GM12878 (cell line): ENCODE measurements around the gene RAB36. TPM values are rescaled to one million over a fixed set of nuclear protein-coding genes. Genes with fewer than 3 reads are reported as not detected.

Experiments used
- BMI1 ChIP-seq: fragments of 450-650 bp; IDR thresholded peaks from 2 replicates; pipeline ENCODE4 v1.6.1; 2016; ENCODE audit warnings: mild to moderate bottlenecking, moderate library complexity, borderline replicate concordance
- CBFB ChIP-seq: IDR thresholded peaks from 2 replicates; pipeline ENCODE4 v1.6.1; 2016; ENCODE audit warnings: antibody characterized with exemption, low read depth
- CTCF ChIP-seq, 3 experiments: IDR thresholded peaks in 2 of 3; conservative IDR thresholded peaks in 1 of 3; 2 replicates each; pipeline ENCODE4 v1.5.1; 2011; ENCODE audit warnings: low read depth in 3 of 3, low read length in 3 of 3, mild to moderate bottlenecking in 3 of 3, control low read depth in 2 of 3, moderate library complexity in 2 of 3, inconsistent platforms in 1 of 3, mixed read lengths in 1 of 3; ENCODE audit not compliant: control insufficient read depth in 2 of 3, insufficient read depth in 1 of 3; ENCODE audit errors: extremely low read depth in 1 of 3
- CUX1 ChIP-seq: IDR thresholded peaks from 2 replicates; pipeline ENCODE4 v1.6.1; 2012; ENCODE audit warnings: improper control_type of control experiment, low read depth, low read length; ENCODE audit not compliant: insufficient replicate concordance
- E4F1 ChIP-seq: fragments of 450-650 bp; IDR thresholded peaks from 2 replicates; pipeline ENCODE4 v1.6.1; 2018; ENCODE audit warnings: borderline replicate concordance, mild to moderate bottlenecking; ENCODE audit not compliant: partially characterized antibody
- EED ChIP-seq: sonication (generic); IDR thresholded peaks from 2 replicates; pipeline ENCODE4 v1.6.1; 2016; ENCODE audit warnings: antibody characterized with exemption, low read depth
- FOXK2 ChIP-seq: fragments of 450-650 bp; IDR thresholded peaks from 2 replicates; pipeline ENCODE4 v1.6.1; 2017; ENCODE audit warnings: mild to moderate bottlenecking, moderate library complexity
- FOXM1 ChIP-seq: IDR thresholded peaks from 2 replicates; pipeline ENCODE4 v1.6.1; 2012; ENCODE audit warnings: low read depth, mild to moderate bottlenecking, inconsistent platforms, low read length, moderate library complexity
- IKZF2 ChIP-seq, 2 experiments: fragments of 450-650 bp; IDR thresholded peaks; 2 replicates each; pipeline ENCODE4 v1.6.1; 2017; ENCODE audit warnings: mild to moderate bottlenecking in 2 of 2, moderate library complexity in 2 of 2
- MAX ChIP-seq: IDR thresholded peaks from 2 replicates; pipeline ENCODE4 v1.6.1; 2012; ENCODE audit warnings: low read depth, low read length, improper control_type of control experiment
- MTA3 ChIP-seq: IDR thresholded peaks from 2 replicates; pipeline ENCODE4 v1.6.1; 2012; ENCODE audit warnings: low read length, inconsistent platforms, borderline replicate concordance
- NFYA ChIP-seq: IDR thresholded peaks from 2 replicates; pipeline ENCODE4 v1.6.1; 2011; ENCODE audit warnings: low read depth, mild to moderate bottlenecking, low read length, improper control_type of control experiment, borderline replicate concordance
- NFYB ChIP-seq: IDR thresholded peaks from 2 replicates; pipeline ENCODE4 v1.6.1; 2011; ENCODE audit warnings: low read depth, mild to moderate bottlenecking, low read length, improper control_type of control experiment, moderate library complexity; ENCODE audit not compliant: insufficient read depth
- SREBF1 ChIP-seq: IDR thresholded peaks from 2 replicates; pipeline ENCODE4 v1.6.1; 2012; ENCODE audit warnings: mild to moderate bottlenecking, low read length
- SREBF2 ChIP-seq: IDR thresholded peaks from 2 replicates; pipeline ENCODE4 v1.6.1; 2012; ENCODE audit warnings: mild to moderate bottlenecking, low read length
- STAT1 ChIP-seq: fragments of 450-650 bp; conservative IDR thresholded peaks from 2 replicates; pipeline ENCODE4 v1.6.1; 2014; ENCODE audit warnings: antibody characterized with exemption, mild to moderate bottlenecking
- SUPT20H ChIP-seq: IDR thresholded peaks from 2 replicates; pipeline ENCODE4 v1.6.1; 2011; ENCODE audit warnings: low read depth, mild to moderate bottlenecking, low read length, moderate library complexity, borderline replicate concordance; ENCODE audit not compliant: control insufficient read depth
- TCF3 ChIP-seq: IDR thresholded peaks from 2 replicates; pipeline ENCODE4 v1.6.1; 2012; ENCODE audit warnings: low read depth, mild to moderate bottlenecking, low read length, borderline replicate concordance; ENCODE audit not compliant: insufficient read depth
- YY1 ChIP-seq: IDR thresholded peaks from 2 replicates; pipeline ENCODE4 v1.6.1; 2011; ENCODE audit warnings: low read depth, mild to moderate bottlenecking, low read length
- polyA plus RNA-seq, 11 experiments: library from polyadenylated mRNA; depleted of rRNA in 4 of 11; unstranded in 6 of 11; stranded (reverse) in 5 of 11; fragments of >200 nt; fragmentation: Nextera tagmentation in 4 of 11; fragmentation: Illumina TruSeq in 1 of 11; extraction: Ambion mirVana in 4 of 11; extraction: Trizol in 1 of 11; gene quantifications; 1 replicate in 1 of 11; 2 replicates in 10 of 11; pipeline versions ENCODE4 v1.2.1 to v1.2.3, GENCODE V29; 2011 to 2016; ENCODE audit warnings: inconsistent platforms in 2 of 11, missing spikeins in 2 of 11, low read depth in 1 of 11
- total RNA-seq, 4 experiments: library from RNA; depleted of rRNA in 3 of 4; stranded (reverse); fragments of >200 nt in 3 of 4; fragmentation: Illumina TruSeq in 1 of 4; extraction: Trizol in 1 of 4; gene quantifications; 2 replicates each; pipeline versions ENCODE4 v1.2.1 to v1.2.3, GENCODE V29; 2013 to 2021

RAB36 gene
- total and polyA plus RNA-seq, 10 of the 15 experiments (the other 5 are each of a cell fraction or from before 2014, with no cell fraction given) = 0.31 to 2.7 (median 1.1) TPM

GRCh38 chr22:23128269-23129108 is 16.8 kb upstream of the RAB36 start (continued):
- TF ChIP-seq EED (no peak), CUX1 (no peak), SREBF1 (no peak), MAX (no peak), MTA3 (no peak), BMI1 (no peak), NFYB (no peak), NFYA (no peak), YY1 (peak; percentile 73; the same call in 1 of the 2 replicates), SUPT20H (no peak), SREBF2 (no peak), STAT1 (0 out of 2 replicates have a peak, but pooled peaks have one; percentile 43), CBFB (no peak), FOXK2 (no peak), CTCF (IDR thresholded peaks at IDR 0.05 in 2 of 3, conservative IDR thresholded peaks at IDR 0.05 in 1 of 3; ENCODE audit: control insufficient read depth in 2 of 3, extremely low read depth in 1 of 3, insufficient read depth in 1 of 3, low read depth in 3 of 3, low read length in 3 of 3) (peak; percentile 80 to 90 (median 82)), IKZF2 (IDR thresholded peaks at IDR 0.05) (no peak), FOXM1 (0 out of 2 replicates have a peak, but pooled peaks have one; percentile 25), TCF3 (no peak), E4F1 (no peak)
